OCI-LY7 (cell line): ENCODE results near the gene TMEM269. TPM values are rescaled to one million over a fixed set of nuclear protein-coding genes. Genes with fewer than 3 reads are reported as not detected.

ENCODE experiments used
- BruUV-seq: library from RNA; stranded (reverse); fragments of 400-500 nt; replicated peaks from 2 replicates; lab custom pipeline; 2021; lab: Mats Ljungman, UMichigan
- CTCF ChIA-PET: fragments of 300-600 bp; sonication (Branson Sonifier 250); formaldehyde crosslinking; loops from one replicate; lab custom pipeline; 2022; ENCODE audit warnings: antibody characterized with exemption; ENCODE audit not compliant: unreplicated experiment; lab: Charles Lee
- POLR2A ChIA-PET: fragments of 300-600 bp; sonication (Branson Sonifier 250); formaldehyde crosslinking; loops from one replicate; lab custom pipeline; 2022; ENCODE audit warnings: antibody characterized with exemption; lab: Charles Lee
- DNase-seq: peaks from one replicate; pipeline ENCODE4 v3.0.0-alpha.2; 2015; ENCODE audit warnings: low spot score
- H2AFZ ChIP-seq: fragments of 200-600 bp; sonication (generic), shearing (Covaris generic); 2 replicates; pipeline ENCODE4 v1.6.1; 2014; ENCODE audit warnings: mild to moderate bottlenecking, antibody characterized with exemption, low read length, moderate library complexity
- H3K27ac ChIP-seq: fragments of 200-600 bp; sonication (generic); 2 replicates; pipeline ENCODE4 v1.5.1; 2014; ENCODE audit warnings: mixed run types, low read depth, mild to moderate bottlenecking, moderate library complexity, low read length, inconsistent platforms; ENCODE audit not compliant: poor library complexity, severe bottlenecking
- H3K36me3 ChIP-seq: fragments of 200-600 bp; sonication (generic); 2 replicates; pipeline ENCODE4 v1.6.1; 2014; ENCODE audit warnings: mild to moderate bottlenecking, antibody characterized with exemption, low read length, moderate library complexity, mixed read lengths; ENCODE audit not compliant: insufficient read depth
- H3K4me1 ChIP-seq: fragments of 200-600 bp; sonication (generic); 2 replicates; pipeline ENCODE4 v1.5.1; 2014; ENCODE audit warnings: mild to moderate bottlenecking, low read length; ENCODE audit not compliant: insufficient read depth, poor library complexity, severe bottlenecking
- H3K4me2 ChIP-seq: fragments of 200-600 bp; sonication (generic); 2 replicates; pipeline ENCODE4 v1.6.1; 2014; ENCODE audit warnings: mild to moderate bottlenecking, low read length
- H3K4me3 ChIP-seq: fragments of 200-600 bp; sonication (generic); 2 replicates; pipeline ENCODE4 v1.5.1; 2014; ENCODE audit warnings: mild to moderate bottlenecking, low read depth, low read length; ENCODE audit not compliant: poor library complexity, severe bottlenecking
- H3K79me2 ChIP-seq: fragments of 200-600 bp; sonication (generic); 2 replicates; pipeline ENCODE4 v1.6.1; 2016; ENCODE audit warnings: low read depth, mild to moderate bottlenecking, low read length, moderate library complexity, mixed read lengths; ENCODE audit not compliant: insufficient read depth
- H3K9me2 ChIP-seq: fragments of 200-600 bp; sonication (generic); 2 replicates; pipeline ENCODE4 v1.6.1; 2016; ENCODE audit warnings: mild to moderate bottlenecking, low read length, mixed read lengths; ENCODE audit not compliant: insufficient read depth
- H3K9me3 ChIP-seq: fragments of 200-600 bp; sonication (generic); 2 replicates; pipeline ENCODE4 v1.6.1; 2014; ENCODE audit warnings: mild to moderate bottlenecking, mixed run types, low read length, mixed read lengths
- H4K20me1 ChIP-seq: fragments of 200-600 bp; sonication (generic); 2 replicates; pipeline ENCODE4 v1.6.1; 2014; ENCODE audit warnings: mild to moderate bottlenecking, antibody characterized with exemption, low read length, moderate library complexity, mixed read lengths; ENCODE audit not compliant: insufficient read depth
- CTCF ChIP-seq: fragments of 200-600 bp; sonication (generic); conservative IDR thresholded peaks from 2 replicates; pipeline ENCODE4 v1.5.1; 2014; ENCODE audit warnings: mild to moderate bottlenecking, antibody characterized with exemption, low read length, moderate library complexity, mixed read lengths
- EZH2phosphoT487 ChIP-seq: fragments of 200-600 bp; sonication (generic); IDR thresholded peaks from 2 replicates; pipeline ENCODE4 v1.6.1; 2018; ENCODE audit warnings: low read depth, borderline replicate concordance, mild to moderate bottlenecking, mixed run types, antibody characterized with exemption, low read length, moderate library complexity, mixed read lengths
- intact Hi-C: fragments of 100-400 bp; cut with micrococcal nuclease; formaldehyde crosslinking; loops from one replicate; pipeline ENCODE4 v1.10.0; 2022; ENCODE audit not compliant: unreplicated experiment
- total RNA-seq, 2 experiments: library from RNA; depleted of rRNA in 1 of 2; stranded (reverse); fragments of >200 nt in 1 of 2; shearing (Covaris generic) in 1 of 2; gene quantifications; 2 replicates each; pipeline ENCODE4 v1.2.3, GENCODE V29; 2014 to 2022

The TMEM269 gene
- total RNA-seq, 2 experiments from 2014 or later = 0.16 to 0.46 TPM

GRCh38 chr1:42788021-42788420 is 3.2 kb downstream of the TMEM269 start:
- Histone ChIP-seq H3K27ac (no peak overlapping the region), H3K4me3 (no peak overlapping the region), H3K9me3 (no peaks in the 10 kb centered on the region), H3K9me2 (no peaks in the 10 kb centered on the region), H4K20me1 (no peaks in the 10 kb centered on the region; the same call in 1 of the 2 replicates), H3K4me1 (no peaks in the 10 kb centered on the region), H2AFZ (no peak overlapping the region), H3K79me2 (no peaks in the 10 kb centered on the region), H3K36me3 (peaks cover 10% of the 10 kb centered on the region; the same call in 1 of the 2 replicates), H3K4me2 (no peak overlapping the region)
- intact Hi-C loops = no loop called here
- ChIA-PET POLR2A (no interaction called here), CTCF (no interaction called here)
- TF ChIP-seq CTCF = no peak
- no peak for TF ChIP-seq EZH2phosphoT487
- DNase-seq = no peak
- BruUV-seq = no TSS peak

GRCh38 chr1:42793824-42794223 is 9.0 kb downstream of the TMEM269 start:
- BruUV-seq = no TSS peak
- no peaks in the 10 kb centered on the region for H3K79me2 ChIP-seq
- no peak overlapping the region for H3K27ac ChIP-seq
- ChIA-PET CTCF (no interaction called here), POLR2A (no interaction called here)
- TF ChIP-seq CTCF = no peak
- TF ChIP-seq EZH2phosphoT487 = no peak
- intact Hi-C loops = no loop called here
- no peaks in the 10 kb centered on the region for H3K9me3 ChIP-seq
- H2AFZ ChIP-seq = no peak overlapping the region
- H3K36me3 ChIP-seq = no peaks in the 10 kb centered on the region
- no peaks in the 10 kb centered on the region for H4K20me1 ChIP-seq
- no peak for DNase-seq
- no peaks in the 10 kb centered on the region for H3K4me1 ChIP-seq
- H3K4me2 ChIP-seq = no peak overlapping the region
- no peaks in the 10 kb centered on the region for H3K9me2 ChIP-seq
- H3K4me3 ChIP-seq = no peak overlapping the region

- no peak for DNase-seq
- Histone ChIP-seq H3K4me3 (no peak overlapping the region), H3K9me2 (no peaks in the 10 kb centered on the region), H3K4me1 (no peaks in the 10 kb centered on the region), H3K79me2 (no peaks in the 10 kb centered on the region), H3K9me3 (no peaks in the 10 kb centered on the region), H3K27ac (no peak overlapping the region), H2AFZ (no peak overlapping the region), H3K36me3 (no peaks in the 10 kb centered on the region), H4K20me1 (no peaks in the 10 kb centered on the region), H3K4me2 (no peak overlapping the region)
- ChIA-PET CTCF (interaction anchor here (0.5 kb wide), 1 partner anchor 49 kb away, joined by 3 read pairs; the partner anchor contains the start of gene ZNF691), POLR2A (interaction anchor here (0.6 kb wide), 1 partner anchor 15 kb away, joined by 3 read pairs; no protein-coding TSS in a partner anchor)
- no TSS peak for BruUV-seq
- intact Hi-C loops = no loop called here
- TF ChIP-seq CTCF = no peak
- TF ChIP-seq EZH2phosphoT487 = no peak
Measured at GRCh38 chr1:42797414-42797813, 12.6 kb downstream of the TMEM269 start.
